Measurements from ENCODE around the gene AKR1C2.
"Not testable (repeated sequence)": the region's sequence is repeated elsewhere in the genome, so short reads cannot be mapped to it uniquely, and the experiment has no call there.

Gene AKR1C2

DNA sequence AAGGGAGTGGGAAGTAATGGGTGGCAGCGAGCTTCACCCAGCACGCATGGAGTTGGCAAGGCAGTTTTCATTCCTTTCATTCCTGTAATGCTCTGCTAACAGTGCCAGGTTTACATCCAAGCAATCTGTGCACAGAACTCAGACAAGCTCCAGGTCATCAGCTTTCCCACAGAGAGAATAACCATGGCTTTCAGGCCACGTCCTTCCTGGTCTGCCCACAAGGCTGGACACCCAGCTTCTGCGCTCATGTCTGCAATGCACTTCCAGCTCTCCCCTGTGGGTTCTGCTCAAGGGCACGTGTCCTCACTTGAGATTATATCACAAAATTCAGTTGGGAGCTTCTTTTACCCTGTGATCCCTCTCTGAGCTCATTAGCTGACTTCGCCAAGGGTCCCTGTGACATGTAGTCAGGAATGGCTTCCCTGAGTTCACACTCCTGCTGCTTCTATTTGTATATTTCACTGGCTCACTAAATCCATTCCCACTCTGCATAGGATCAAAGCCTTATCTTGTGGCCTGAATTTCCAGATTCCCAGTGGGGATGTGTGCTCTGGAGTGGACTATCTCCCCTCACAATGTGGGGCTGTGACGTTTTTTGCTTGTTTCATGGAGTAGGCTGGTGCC lies 18.6 kb downstream of the AKR1C2 start:
- no peak for DNase-seq

DNA sequence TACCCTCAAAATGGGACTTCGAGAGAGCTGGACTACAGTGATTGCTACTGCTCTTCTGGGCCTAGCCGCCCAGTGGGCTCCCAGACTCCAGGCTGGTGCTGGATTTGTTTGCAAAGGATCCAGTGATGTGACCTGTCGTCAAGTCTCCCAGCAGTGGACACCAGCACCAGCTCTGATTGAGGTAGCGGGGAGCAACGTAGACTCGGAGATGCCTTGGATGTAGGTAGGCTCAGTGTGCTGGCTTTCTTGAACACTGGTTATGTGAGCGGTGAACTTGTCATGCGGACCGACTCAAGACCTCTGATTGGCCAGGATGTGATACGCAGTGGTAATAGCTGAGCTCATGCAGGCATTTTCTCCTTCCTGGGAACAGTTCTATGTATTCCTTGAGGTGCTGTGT lies 19.4 kb downstream of the AKR1C2 start:
- no peak for DNase-seq

DNA sequence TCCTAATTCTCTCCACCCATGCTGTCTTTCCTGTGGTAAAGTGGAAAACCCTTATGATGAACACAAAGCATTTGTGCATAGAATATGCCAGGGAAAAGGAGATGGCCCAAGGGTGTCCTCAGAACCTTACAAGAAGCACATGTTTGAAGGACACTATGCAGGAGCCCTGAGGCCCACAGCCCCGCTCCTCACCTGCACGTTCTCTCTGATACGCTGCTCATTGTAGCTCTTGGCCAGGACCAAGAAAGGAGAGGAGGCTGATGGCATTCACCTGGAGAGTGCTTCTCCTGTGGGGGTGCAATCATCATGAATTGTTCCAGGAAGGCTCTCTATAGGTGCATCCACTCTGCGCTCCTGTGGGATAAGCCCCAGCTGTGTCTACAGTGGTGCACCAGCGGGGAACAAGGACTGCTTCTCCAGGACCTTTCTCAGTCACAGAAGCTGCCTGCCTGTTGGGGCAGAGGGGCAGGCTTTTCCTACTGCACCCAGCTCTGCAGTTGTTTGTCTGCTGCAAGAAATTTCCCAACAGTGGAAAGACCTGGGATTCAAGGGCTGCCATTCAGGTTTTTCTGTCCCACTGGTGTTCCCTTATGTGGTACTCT lies 19.9 kb downstream of the AKR1C2 start:
- DNase-seq, result no peak

DNA sequence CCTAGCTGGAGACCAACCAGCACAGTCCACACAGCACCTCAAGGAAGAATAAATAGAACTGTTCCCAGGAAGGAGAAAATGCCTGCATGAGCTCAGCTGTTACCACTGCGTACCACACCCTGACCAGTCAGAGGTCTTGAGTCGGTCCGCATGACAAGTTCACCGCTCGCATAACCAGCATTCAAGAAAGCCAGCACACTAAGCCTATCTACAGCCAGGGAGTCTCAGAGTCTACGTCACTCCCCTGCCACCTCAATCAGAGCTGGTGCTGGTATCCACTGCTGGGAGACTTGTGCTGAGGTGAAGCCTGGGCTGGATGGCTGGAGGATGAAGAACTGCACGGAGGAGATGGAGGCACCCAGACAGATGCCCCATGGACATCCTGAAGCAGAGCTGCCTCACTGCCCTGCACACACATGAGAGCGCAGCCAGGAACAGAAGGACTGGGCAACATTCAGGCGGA lies 20.9 kb downstream of the AKR1C2 start:
- DNase-seq, result no peak

DNA sequence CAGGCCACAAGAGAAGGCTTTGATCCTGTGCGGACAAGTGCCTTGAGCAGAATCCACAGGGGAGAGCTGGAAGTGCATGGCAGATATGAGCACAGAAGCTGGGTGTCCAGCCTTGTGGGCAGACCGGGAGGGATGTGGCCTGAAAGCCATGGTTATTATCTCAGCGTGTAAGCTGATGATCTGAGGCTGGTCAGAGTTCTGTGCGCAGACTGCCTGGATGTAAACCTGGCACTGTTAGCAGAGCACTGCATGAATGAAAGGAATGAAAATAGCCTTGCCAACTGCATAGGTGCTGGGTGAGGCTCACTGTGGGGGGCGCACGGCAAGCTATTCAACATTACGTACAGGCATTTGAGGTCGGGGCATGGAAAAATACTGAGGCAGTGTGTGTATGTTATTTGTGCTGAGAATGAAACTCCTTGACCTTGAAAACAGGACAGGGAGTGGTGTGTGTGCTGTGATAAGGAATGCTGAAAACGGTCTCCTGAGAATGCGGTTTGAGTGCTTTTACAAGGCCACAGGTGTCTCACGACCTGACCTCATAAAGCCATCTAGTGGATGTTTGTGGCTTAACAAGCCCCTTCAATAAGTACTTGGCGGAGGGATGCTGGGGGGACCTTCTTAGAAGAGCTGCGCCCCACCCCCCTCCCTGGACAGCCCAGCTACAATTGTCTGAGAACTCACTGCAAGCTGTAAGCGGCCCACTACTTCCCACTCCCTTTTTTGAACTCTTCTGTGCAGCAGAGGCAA lies 21.8 kb downstream of the AKR1C2 start:
- no peak for DNase-seq

DNA sequence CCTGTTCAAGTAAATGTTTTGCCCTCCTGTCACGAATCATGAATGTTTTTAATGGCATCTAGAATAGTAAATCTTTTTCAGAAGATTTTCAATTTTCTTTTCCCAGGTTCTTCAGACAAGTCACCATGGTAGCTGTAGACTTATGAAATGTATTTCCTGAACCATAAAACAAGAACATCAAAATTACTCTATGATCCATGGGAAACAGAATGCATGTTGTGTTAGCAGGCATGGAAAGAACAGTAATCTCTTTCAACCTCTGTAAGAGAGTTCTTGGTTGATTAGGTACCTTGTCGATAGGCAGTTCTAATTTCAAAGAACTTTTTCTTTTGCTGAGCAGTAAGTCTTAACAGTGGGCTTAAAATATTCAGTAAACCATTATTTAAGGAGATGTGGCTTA lies 22.9 kb downstream of the AKR1C2 start:
- no peak for DNase-seq

DNA sequence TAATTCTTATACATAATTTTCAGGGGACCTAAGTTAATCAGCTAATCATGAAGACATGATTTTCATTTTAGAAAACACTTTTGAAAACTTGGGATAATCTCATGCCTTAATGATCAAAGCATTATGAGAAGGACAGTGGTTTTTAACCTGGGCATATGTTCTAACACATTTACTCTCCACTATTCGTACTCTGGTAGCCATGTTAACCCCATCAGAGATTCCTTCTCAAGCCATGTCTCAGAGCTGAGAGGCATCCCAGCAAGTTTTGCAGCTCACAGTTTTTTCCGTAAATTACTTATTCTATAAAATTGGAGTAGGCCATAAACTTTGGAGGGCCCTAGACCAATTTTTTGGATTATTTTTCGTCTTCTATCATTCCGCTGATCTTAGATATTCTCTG lies 24.8 kb downstream of the AKR1C2 start:
- no peak for DNase-seq

DNA sequence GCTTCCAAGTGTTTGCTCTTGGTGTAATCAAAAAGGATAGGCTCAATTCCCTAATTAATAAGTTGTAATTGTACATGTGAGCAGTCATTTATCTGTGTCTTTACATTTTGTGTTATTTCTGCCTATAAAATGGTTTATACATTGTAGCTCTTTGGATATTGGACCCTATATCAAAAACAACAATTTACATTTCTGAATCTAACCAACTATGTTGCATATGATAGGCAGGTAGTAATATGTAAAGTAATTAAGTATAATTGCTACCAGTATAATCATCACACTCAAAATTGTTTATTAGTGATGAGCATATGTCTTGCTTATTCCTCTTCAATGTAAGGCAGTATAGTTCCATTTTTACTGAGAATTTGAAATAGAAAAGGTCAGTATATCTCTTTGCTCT lies 26.6 kb downstream of the AKR1C2 start:
- DNase-seq, result no peak

DNA sequence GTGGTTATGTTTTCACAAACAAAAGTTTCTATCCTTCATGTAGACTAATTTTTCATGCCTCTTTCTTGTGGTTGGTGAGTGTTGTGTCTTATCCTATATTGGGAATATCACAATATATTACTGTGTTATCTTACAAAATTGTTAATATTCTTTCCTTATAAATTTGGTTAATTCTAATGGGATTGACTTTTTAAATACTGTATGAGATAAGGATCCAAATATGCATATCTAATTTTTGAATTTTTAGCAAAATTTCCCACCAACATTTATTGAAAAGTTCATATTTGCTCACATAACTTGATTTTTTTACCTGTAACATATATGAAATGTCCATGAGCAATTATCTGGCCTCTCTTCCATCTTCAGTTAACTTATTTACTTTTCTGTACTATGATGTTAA lies 29.3 kb downstream of the AKR1C2 start:
- DNase-seq, result not testable (repeated sequence)

DNA sequence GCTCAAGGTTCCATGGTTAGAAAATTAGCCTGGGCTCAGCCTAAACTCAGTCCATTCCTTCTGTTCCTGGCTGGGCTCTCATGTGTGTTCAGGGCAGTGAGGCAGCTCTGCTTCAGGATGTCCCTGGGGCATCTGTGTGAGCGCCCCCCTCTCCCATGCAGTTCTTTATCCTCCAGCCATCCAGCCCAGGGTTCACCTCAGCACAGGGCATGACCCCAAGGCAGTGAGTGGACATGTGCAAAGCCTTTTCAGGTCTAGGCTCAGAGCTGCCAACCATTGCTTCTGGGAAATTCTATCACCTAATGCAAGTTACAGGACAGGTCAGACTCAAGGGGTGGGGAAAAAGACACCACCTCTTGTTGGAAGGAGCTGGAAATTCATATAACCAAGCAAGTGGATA lies 30.4 kb downstream of the AKR1C2 start:
- not testable (repeated sequence) for DNase-seq

DNA sequence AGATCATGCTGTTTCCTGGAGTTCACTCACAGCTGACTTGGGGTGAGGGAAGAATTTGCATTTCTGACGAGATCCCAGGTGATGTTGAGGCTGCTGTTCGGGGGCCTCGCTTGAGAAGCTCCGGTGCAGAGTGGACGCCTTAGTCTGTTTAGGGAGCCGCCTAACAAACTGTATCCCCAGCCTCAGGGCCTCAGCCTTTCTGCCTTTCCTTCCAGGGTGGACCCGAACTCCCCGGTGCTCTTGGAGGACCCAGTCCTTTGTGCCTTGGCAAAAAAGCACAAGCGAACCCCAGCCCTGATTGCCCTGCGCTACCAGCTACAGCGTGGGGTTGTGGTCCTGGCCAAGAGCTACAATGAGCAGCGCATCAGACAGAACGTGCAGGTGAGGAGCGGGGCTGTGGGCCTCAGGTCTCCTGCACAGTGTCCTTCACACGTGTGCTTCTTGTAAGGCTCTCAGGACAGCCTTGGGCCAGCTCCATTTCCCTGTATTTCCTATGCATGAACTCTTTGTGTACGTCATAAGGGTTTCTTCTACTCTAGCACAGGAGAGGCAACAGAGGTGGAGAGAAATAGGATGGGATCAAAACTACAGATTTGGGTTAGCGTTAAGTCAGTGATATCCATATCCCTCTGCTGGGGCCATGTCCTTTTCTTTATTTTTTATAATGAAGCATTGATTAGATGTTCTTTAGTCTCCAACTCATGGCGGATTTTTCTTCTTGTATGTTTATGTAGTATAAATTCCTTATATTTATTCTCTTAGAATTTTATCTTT lies 31.1 kb downstream of the AKR1C2 start:
- not testable (repeated sequence) for DNase-seq

DNA sequence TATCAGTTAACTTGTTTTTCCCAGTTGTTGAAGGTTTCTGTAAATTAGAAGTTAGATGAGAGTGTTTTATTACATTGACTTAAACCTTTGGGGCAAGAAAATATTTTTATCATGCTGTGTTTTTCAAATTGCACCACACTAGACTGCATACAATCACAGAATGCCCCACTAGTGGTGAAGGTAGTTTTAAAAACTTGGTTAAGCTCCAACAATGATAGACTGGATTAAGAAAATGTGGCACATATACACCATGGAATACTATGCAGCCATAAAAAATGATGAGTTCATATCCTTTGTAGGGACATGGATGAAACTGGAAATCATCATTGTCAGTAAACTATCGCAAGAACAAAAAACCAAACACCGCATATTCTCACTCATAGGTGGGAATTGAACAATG lies 33.3 kb downstream of the AKR1C2 start:
- not testable (repeated sequence) for DNase-seq

DNA sequence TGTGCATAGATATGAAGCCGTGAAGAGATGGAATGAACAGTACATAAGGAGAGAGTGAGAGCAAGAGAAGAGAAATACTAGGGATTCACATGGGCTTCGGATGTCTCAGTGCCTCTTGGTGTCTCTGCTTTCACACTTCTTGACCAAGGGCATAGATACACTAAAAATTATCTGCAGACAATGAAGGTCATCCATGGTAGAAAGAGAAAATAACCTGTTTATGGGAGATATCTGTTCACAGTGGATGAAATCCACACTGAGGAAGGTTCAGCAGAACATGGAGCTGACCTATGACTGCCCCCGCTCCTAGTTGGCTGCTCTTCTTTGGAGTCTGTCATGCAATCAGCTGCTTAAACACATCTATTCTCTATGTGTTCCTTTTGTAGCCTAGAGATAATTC lies 34.4 kb downstream of the AKR1C2 start:
- not testable (repeated sequence) for DNase-seq

DNA sequence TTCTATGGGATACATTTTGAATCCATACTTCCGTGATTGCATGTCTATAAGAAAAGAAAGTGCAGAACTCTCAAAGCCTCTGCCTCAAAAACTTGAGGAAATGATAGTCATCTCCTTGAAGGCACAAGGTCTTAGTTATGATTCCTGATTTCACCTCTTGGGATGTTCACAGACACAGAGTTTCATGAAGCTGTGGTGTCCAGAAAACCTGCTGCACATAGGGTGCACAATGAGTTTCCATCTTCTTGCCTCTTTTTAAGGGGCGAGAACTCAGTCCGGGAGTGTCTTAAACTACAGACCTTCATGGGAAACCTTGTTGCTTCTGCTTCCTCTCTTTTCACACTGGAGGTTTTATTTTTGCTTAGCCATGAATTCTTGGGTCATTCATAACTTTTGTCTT lies 36.5 kb downstream of the AKR1C2 start:
- DNase-seq, result not testable (repeated sequence)

DNA sequence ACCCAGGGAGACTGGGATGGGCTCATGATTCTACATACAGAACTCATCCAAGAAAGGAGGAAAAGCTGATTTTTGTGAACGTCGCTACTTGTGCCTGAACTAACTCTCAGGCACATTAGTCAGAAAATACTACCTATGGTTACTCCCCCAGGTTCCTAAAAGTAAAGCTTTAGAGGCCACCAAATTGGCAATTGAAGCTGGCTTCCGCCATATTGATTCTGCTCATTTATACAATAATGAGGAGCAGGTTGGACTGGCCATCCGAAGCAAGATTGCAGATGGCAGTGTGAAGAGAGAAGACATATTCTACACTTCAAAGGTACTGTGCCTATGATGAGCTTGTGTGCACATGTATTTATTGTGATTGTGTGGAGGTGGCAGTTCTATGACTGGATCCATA lies 37.9 kb downstream of the AKR1C2 start:
- not testable (repeated sequence) for DNase-seq

DNA sequence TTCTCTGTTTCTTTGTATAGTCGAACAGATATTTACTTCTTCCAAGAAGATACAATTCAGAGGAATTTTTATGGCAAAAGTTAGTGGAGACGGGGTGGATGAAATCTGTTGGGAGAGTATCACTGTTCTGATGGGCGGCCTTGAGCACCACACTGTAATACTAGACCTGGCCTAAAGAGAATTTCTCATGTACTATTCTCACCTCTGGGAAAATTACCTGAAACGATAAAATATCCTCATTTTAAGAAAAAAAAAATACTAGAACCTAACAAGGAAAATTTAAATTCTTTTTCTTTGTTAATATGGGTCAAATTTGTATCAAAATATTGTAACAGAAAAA lies 39.9 kb downstream of the AKR1C2 start:
- DNase-seq, result not testable (repeated sequence)

DNA sequence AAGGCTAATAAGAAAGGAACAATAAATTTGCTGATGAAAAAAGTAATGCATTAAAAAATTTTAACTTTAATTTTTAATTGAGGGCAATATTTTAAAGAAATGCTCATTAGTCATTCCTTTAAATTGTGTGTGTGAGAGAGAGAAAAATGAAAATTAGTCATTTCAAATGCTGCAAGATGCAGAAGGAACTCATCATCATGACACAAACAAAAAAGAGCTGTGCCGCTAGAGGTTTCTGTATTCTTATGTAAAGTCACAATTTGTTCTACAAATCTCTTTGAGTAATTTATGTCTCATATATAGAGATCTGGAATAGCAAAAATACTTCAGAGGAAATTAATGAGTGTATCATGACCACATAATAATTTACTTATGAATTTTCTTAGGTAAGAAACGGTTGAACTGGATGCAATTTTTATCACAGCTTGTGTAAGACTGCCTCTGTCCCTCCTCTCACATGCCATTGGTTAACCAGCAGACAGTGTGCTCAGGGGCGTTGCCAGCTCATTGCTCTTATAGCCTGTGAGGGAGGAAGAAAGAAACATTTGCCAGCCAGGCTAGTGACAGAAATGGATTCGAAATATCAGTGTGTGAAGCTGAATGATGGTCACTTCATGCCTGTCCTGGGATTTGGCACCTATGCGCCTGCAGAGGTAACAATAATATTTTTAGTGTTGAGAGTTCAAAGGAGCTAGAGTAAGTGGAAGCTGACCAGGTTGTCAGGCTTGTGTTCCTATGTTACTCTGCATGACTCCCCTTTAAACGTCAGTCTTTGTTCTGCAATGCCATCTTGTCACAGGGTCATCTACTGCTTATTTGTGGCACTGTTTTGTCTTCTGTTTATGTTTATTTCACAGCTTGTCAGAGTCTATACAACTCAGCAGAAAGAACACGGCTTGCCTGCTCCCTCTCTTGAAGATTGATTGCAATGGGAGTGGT lies 40.5 kb downstream of the AKR1C2 start, which contains the start of gene AKR1C1:
AKR1C1 (plus strand) TSS at position 540 of the 939 bp plus-strand sequence; CDS start at position 570, 30 bp downstream.
- not testable (repeated sequence) for DNase-seq

DNA sequence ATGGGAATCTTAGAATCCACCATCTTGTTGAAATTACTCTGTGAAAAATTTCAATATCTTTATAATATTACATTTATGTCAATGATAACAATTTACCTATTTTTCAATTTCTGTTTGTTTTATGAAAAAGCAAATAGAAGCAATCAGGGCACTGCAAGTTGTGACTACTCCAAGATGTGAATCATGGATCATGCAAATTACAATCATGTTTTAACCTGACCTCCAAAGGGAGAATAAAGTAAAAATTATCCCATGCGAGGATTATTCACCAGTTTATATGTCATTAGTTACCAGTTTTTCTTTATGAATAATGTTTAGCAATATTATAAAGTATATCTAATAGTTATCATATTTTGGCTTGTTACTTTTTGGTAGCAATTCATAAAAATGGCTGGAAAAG lies 41.3 kb downstream of the AKR1C2 start:
- DNase-seq, result not testable (repeated sequence)

DNA sequence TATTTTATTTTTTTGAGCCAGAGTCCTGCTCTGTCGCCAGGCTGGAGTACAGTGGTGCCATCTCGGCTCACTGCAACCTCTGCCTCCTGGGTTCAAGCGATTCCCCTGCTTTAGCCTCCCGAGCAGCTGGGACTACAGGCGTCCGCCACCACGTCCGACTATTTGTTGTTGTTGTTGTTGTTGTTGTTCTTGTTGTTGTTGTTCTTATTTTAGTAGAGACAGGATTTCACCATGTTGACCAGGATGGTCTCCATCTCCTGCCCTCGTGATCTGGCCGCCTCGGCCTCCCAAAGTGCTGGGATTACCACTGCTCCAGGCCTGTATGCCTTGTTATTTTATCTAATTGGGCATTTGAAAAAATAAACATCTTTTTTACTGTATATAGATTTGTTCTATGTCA lies 42.1 kb downstream of the AKR1C2 start:
- not testable (repeated sequence) for DNase-seq

DNA sequence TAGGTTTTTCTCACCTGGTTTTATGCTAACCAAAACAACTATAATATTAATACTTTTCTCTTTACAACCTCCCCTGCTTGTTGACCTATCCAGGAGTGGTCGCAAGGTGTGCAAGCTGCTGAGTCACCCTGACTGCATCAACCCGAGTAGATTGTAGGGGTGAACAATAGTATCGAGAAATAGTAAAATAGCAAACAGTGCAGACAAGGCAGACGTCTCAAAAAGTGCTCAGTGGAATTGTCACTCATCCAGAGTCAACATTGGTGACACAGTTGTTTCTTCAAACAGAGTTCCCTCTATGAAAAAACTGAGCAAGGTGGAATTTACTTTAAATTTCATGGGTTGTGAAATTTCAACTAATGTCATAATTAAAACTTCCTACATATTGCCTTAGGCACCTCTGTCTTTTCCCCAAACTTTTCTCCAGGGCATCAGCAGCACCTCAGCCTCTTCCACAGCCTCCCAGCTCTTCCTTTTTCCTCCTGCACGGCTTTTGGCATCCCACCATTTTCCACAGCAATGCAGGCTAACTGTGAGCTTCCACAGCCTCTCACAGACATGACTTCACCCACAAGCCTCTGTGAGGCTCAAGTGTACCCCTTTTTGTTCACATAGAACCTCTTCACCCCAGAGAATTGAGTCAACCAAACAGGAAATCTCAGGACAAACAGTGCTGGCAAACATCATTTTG lies 46.6 kb downstream of the AKR1C2 start:
- not testable (repeated sequence) for DNase-seq

DNA sequence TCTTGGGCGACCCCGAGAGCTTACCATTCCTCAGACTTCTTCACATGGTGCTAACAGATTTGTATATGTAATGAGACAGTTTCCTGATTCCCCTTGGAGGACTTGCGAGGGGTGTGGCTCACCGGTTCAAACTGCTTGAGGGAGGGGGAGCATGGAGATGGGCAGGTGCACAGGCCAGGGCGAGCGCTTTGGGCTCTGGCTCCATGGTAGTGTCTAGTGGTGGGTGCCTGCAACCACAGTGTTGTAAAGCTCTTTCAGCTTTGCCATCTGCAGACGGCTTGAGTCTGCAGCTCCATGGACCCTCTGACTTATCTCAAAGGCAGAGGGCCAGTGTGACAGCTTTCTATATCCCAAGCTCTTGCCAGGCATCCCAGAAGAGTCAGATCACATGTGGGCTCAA lies 47.6 kb downstream of the AKR1C2 start:
- DNase-seq, result not testable (repeated sequence)
